ENCODE results near the gene IFT20. TPM values are rescaled to one million over a fixed set of nuclear protein-coding genes. Genes with fewer than 3 reads are reported as not detected.

Gene IFT20
- total RNA-seq, 1 experiment from 2014 or later, result 21.0 TPM

DNA sequence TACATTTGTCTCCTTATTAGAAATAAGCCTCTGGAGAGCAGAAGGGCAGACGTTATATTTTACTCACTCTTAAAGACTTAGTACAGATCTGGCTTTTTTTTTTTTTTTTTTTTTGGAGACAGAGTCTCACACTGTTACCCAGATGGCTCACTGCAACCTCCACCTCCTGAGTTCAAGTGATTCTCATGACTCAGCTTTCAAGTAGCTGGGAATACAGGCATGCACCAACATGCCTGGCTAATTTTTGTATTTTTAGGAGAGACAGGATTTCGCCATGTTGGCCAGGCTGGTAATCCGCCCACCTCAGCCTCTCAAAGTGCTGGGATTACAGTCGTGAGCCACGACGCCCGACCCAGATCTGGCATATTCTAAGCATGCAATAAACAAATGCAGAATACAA lies 52.7 kb downstream of the IFT20 start:
- H3K79me2 ChIP-seq (ENCODE audit: insufficient read depth, low read length), result no peaks in the 10 kb centered on the region
- H2AK5ac ChIP-seq (ENCODE audit: insufficient read length, low read length), result no peak overlapping the region
- no peak overlapping the region for H3K56ac ChIP-seq (ENCODE audit: insufficient read length, low read depth, low read length)
- no peaks in the 10 kb centered on the region for H3K36me3 Mint-ChIP-seq (ENCODE audit: insufficient read depth in 1 of 3, low read depth in 3 of 3)
- no peaks in the 10 kb centered on the region for H3K9me3 ChIP-seq (ENCODE audit: control insufficient read depth, low read depth, low read length)
- H3K14ac ChIP-seq (ENCODE audit: insufficient read depth, low read length), result no peak overlapping the region
- H3K27ac ChIP-seq (ENCODE audit: insufficient read length, low read depth, low read length), result no peak overlapping the region
- no peaks in the 10 kb centered on the region for H4K20me1 ChIP-seq (ENCODE audit: control insufficient read depth, insufficient read depth, insufficient read length)
- TF ChIP-seq, protein P1, sequence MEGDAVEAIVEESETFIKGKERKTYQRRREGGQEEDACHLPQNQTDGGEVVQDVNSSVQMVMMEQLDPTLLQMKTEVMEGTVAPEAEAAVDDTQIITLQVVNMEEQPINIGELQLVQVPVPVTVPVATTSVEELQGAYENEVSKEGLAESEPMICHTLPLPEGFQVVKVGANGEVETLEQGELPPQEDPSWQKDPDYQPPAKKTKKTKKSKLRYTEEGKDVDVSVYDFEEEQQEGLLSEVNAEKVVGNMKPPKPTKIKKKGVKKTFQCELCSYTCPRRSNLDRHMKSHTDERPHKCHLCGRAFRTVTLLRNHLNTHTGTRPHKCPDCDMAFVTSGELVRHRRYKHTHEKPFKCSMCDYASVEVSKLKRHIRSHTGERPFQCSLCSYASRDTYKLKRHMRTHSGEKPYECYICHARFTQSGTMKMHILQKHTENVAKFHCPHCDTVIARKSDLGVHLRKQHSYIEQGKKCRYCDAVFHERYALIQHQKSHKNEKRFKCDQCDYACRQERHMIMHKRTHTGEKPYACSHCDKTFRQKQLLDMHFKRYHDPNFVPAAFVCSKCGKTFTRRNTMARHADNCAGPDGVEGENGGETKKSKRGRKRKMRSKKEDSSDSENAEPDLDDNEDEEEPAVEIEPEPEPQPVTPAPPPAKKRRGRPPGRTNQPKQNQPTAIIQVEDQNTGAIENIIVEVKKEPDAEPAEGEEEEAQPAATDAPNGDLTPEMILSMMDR (conservative IDR thresholded peaks at IDR 0.05), result no peak
- no peak overlapping the region for H2BK5ac ChIP-seq (ENCODE audit: insufficient read length, low read length)
- H2BK120ac ChIP-seq (ENCODE audit: low read depth, low read length, poor library complexity, severe bottlenecking), result no peak overlapping the region
- H4K5ac ChIP-seq (ENCODE audit: insufficient read length, low read depth, low read length), result no peak overlapping the region
- DNase-seq, result no peak
- no peak overlapping the region; a peak in 1 of 7 replicates for H3K27ac Mint-ChIP-seq
- H3K4me3 Mint-ChIP-seq, result no peak overlapping the region
- H4K91ac ChIP-seq (ENCODE audit: insufficient read length, low read depth, low read length), result no peak overlapping the region
- H4K8ac ChIP-seq (replicated peaks; ENCODE audit: insufficient read length, low read depth, low read length), result no peak overlapping the region
- H2BK12ac ChIP-seq (ENCODE audit: insufficient read length, low read depth, low read length), result no peak overlapping the region
- H3K18ac ChIP-seq (ENCODE audit: insufficient read length, low read depth, low read length), result no peak overlapping the region
- no peak overlapping the region for H3K4ac ChIP-seq (ENCODE audit: low read depth, low read length)
- H3K27me3 ChIP-seq (ENCODE audit: insufficient read depth, low read length), result no peaks in the 10 kb centered on the region
- H2BK15ac ChIP-seq (ENCODE audit: low read depth, low read length), result no peak overlapping the region
- no peak overlapping the region for H3K9ac ChIP-seq (ENCODE audit: extremely low read depth, insufficient read length, low read length)
- H3K79me1 ChIP-seq (ENCODE audit: insufficient read depth, low read depth, low read length, poor library complexity, severe bottlenecking), result no peaks in the 10 kb centered on the region
- no peaks in the 10 kb centered on the region for H3K4me1 ChIP-seq (ENCODE audit: insufficient read depth, low read length)
- no peaks in the 10 kb centered on the region for H3K23me2 ChIP-seq (ENCODE audit: insufficient read length, low read depth, low read length, poor library complexity, severe bottlenecking)
- peaks cover 4 to 6% of the 10 kb centered on the region in 2 experiments; a peak in 3 of 4 replicates for H3K4me1 Mint-ChIP-seq
- no peak overlapping the region for H2BK20ac ChIP-seq (ENCODE audit: low read depth, low read length, poor library complexity, severe bottlenecking)
- no CpG with 5 or more reads among the region's 7 CpGs for WGBS (ENCODE audit: extremely low coverage, insufficient read length, low lambda C conversion rate)
- no peak overlapping the region for H3T11ph ChIP-seq (ENCODE audit: low read length)
- no peaks in the 10 kb centered on the region for H3K9me3 Mint-ChIP-seq
- H2AFZ ChIP-seq (ENCODE audit: low read length), result no peak overlapping the region
- no peaks in the 10 kb centered on the region for H3K27me3 Mint-ChIP-seq (ENCODE audit: low read depth)
- no peak overlapping the region for H3K4me2 ChIP-seq (ENCODE audit: insufficient read depth, insufficient read length, low read length)
- no peak overlapping the region for H3K23ac ChIP-seq (ENCODE audit: insufficient read length, low read depth, low read length)
